NK-92 (cell line): Measurements from ENCODE around the gene KPNB1.

ENCODE experiments used
- DNase-seq: peaks from one replicate; lab custom pipeline; 2025; ENCODE audit not compliant: unreplicated experiment; lab: John Stamatoyannopoulos, UW

KPNB1 gene

GRCh38 chr17:47636273-47637030, 13.3 kb upstream of the KPNB1 start:
- no peak for DNase-seq

- no peak for DNase-seq
These were observed 10.8 kb upstream of the KPNB1 start for GRCh38 chr17:47638903-47639302.

- no peak for DNase-seq
These were observed 9.6 kb upstream of the KPNB1 start for GRCh38 chr17:47640076-47640475.

GRCh38 chr17:47641202-47641601, 8.5 kb upstream of the KPNB1 start:
- DNase-seq = no peak

GRCh38 chr17:47643116-47643515, 6.6 kb upstream of the KPNB1 start:
- DNase-seq = no peak

GRCh38 chr17:47644324-47644723, 5.4 kb upstream of the KPNB1 start:
- DNase-seq = no peak

- no peak for DNase-seq
These were observed 329 bp downstream of the KPNB1 start for GRCh38 chr17:47649972-47650524.

GRCh38 chr17:47650525-47651522, 1.1 kb downstream of the KPNB1 start:
- DNase-seq = no peak

GRCh38 chr17:47651704-47652103, 2.0 kb downstream of the KPNB1 start:
- no peak for DNase-seq

- no peak for DNase-seq
These were observed 2.9 kb downstream of the KPNB1 start for GRCh38 chr17:47652570-47652969.

GRCh38 chr17:47653442-47653841, 3.7 kb downstream of the KPNB1 start:
- DNase-seq = no peak

- no peak for DNase-seq
These were observed 5.3 kb downstream of the KPNB1 start for GRCh38 chr17:47654991-47655390.

GRCh38 chr17:47660064-47660492, 10.4 kb downstream of the KPNB1 start:
- DNase-seq = no peak

- no peak for DNase-seq
These were observed 14.3 kb downstream of the KPNB1 start for GRCh38 chr17:47663912-47664623.

- no peak for DNase-seq
These were observed 14.9 kb downstream of the KPNB1 start for GRCh38 chr17:47664624-47664941.

- no peak for DNase-seq
These were observed 15.9 kb downstream of the KPNB1 start for GRCh38 chr17:47665655-47666054.

- no peak for DNase-seq
These were observed 19.4 kb downstream of the KPNB1 start for GRCh38 chr17:47669081-47669480.

GRCh38 chr17:47670064-47670463, 20.3 kb downstream of the KPNB1 start:
- no peak for DNase-seq

GRCh38 chr17:47674499-47674898, 24.8 kb downstream of the KPNB1 start:
- no peak for DNase-seq

GRCh38 chr17:47675380-47676198, 25.9 kb downstream of the KPNB1 start:
- DNase-seq = no peak

GRCh38 chr17:47676199-47676472, 26.4 kb downstream of the KPNB1 start:
- no peak for DNase-seq
